ENCODE measurements around the gene PAQR6.

The PAQR6 gene

GRCh38 chr1:156241311-156241811, 6.5 kb downstream of the PAQR6 start:
- no peaks in the 10 kb centered on the region for H3K36me3 ChIP-seq (ENCODE audit: control insufficient read depth, insufficient read depth, low read length)
- H3K27me3 ChIP-seq (ENCODE audit: control insufficient read depth, insufficient read depth, low read length): no peaks in the 10 kb centered on the region
- H3K79me2 ChIP-seq: no peaks in the 10 kb centered on the region
- H3K4me2 ChIP-seq (ENCODE audit: low read length): no peak overlapping the region
- no peaks in the 10 kb centered on the region for H3K9me3 ChIP-seq (ENCODE audit: control insufficient read depth, low read length)
- H3K4me3 ChIP-seq (ENCODE audit: low read depth, low read length): no peak overlapping the region
- no peak overlapping the region for H3K9ac ChIP-seq
- TF ChIP-seq, protein P1, sequence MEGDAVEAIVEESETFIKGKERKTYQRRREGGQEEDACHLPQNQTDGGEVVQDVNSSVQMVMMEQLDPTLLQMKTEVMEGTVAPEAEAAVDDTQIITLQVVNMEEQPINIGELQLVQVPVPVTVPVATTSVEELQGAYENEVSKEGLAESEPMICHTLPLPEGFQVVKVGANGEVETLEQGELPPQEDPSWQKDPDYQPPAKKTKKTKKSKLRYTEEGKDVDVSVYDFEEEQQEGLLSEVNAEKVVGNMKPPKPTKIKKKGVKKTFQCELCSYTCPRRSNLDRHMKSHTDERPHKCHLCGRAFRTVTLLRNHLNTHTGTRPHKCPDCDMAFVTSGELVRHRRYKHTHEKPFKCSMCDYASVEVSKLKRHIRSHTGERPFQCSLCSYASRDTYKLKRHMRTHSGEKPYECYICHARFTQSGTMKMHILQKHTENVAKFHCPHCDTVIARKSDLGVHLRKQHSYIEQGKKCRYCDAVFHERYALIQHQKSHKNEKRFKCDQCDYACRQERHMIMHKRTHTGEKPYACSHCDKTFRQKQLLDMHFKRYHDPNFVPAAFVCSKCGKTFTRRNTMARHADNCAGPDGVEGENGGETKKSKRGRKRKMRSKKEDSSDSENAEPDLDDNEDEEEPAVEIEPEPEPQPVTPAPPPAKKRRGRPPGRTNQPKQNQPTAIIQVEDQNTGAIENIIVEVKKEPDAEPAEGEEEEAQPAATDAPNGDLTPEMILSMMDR (IDR thresholded peaks at IDR 0.05): no peak
- H3K4me1 ChIP-seq: no peaks in the 10 kb centered on the region
- H3K27ac ChIP-seq: no peak overlapping the region
- no peak overlapping the region for H2AFZ ChIP-seq

DNA sequence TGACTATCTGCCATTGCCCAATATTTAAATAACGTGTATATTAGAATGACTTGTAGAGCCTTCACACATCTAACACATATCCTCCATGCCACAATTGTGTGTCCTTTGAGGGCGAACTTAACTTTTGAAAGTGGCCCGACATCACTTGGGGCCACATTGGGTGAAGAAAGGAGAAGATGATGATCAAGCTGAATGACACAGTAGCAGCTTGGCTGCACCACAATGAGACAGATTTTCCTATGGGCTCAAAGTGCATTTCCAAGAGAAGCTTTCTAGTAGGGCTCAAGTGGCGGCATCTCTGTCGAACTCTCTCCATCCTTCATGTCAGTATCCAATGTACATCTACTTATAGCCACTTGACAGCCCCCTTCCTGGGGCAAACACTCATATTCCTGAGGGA, 9.6 kb downstream of the PAQR6 start:
- TF ChIP-seq, protein P1 (IDR thresholded peaks at IDR 0.05): no peak
- H3K9ac ChIP-seq: no peak overlapping the region
- no peaks in the 10 kb centered on the region for H3K27me3 ChIP-seq (ENCODE audit: control insufficient read depth, insufficient read depth, low read length)
- no peaks in the 10 kb centered on the region for H3K9me3 ChIP-seq (ENCODE audit: control insufficient read depth, low read length)
- no peaks in the 10 kb centered on the region for H3K36me3 ChIP-seq (ENCODE audit: control insufficient read depth, insufficient read depth, low read length)
- H3K4me3 ChIP-seq (ENCODE audit: low read depth, low read length): no peak overlapping the region
- no peaks in the 10 kb centered on the region for H3K4me1 ChIP-seq
- no peak overlapping the region for H3K4me2 ChIP-seq (ENCODE audit: low read length)
- H3K79me2 ChIP-seq: no peaks in the 10 kb centered on the region
- no peak overlapping the region for H2AFZ ChIP-seq
- H3K27ac ChIP-seq: no peak overlapping the region

- no peaks in the 10 kb centered on the region for H3K4me1 ChIP-seq
- H3K36me3 ChIP-seq (ENCODE audit: control insufficient read depth, insufficient read depth, low read length): no peaks in the 10 kb centered on the region
- TF ChIP-seq, protein P1 (IDR thresholded peaks at IDR 0.05): no peak
These were observed 11.7 kb downstream of the PAQR6 start for GRCh38 chr1:156236164-156236563.

GRCh38 chr1:156233426-156234127, 14.3 kb downstream of the PAQR6 start:
- Histone ChIP-seq H3K4me2 (ENCODE audit: low read length) (no peak overlapping the region), H3K36me3 (ENCODE audit: control insufficient read depth, insufficient read depth, low read length) (no peaks in the 10 kb centered on the region)

More at GRCh38 chr1:156236164-156236563, 11.7 kb downstream of the PAQR6 start:
- no peak overlapping the region for H3K4me2 ChIP-seq (ENCODE audit: low read length)
- no peak overlapping the region for H3K9ac ChIP-seq
- no peak overlapping the region for H3K27ac ChIP-seq
- H2AFZ ChIP-seq: no peak overlapping the region
- no peak overlapping the region for H3K4me3 ChIP-seq (ENCODE audit: low read depth, low read length)
- no peaks in the 10 kb centered on the region for H3K27me3 ChIP-seq (ENCODE audit: control insufficient read depth, insufficient read depth, low read length)
- H3K9me3 ChIP-seq (ENCODE audit: control insufficient read depth, low read length): no peaks in the 10 kb centered on the region
- H3K79me2 ChIP-seq: no peaks in the 10 kb centered on the region

More at GRCh38 chr1:156233426-156234127, 14.3 kb downstream of the PAQR6 start:
- TF ChIP-seq, protein P1 (IDR thresholded peaks at IDR 0.05): no peak
- Histone ChIP-seq H2AFZ (no peak overlapping the region), H3K4me3 (ENCODE audit: low read depth, low read length) (no peak overlapping the region), H3K79me2 (no peaks in the 10 kb centered on the region), H3K9me3 (ENCODE audit: control insufficient read depth, low read length) (no peaks in the 10 kb centered on the region), H3K27ac (no peak overlapping the region), H3K9ac (no peak overlapping the region), H3K4me1 (no peaks in the 10 kb centered on the region), H3K27me3 (ENCODE audit: control insufficient read depth, insufficient read depth, low read length) (no peaks in the 10 kb centered on the region)
